CD14-positive monocyte (primary cell): ENCODE data around the gene MPND. TPM values are rescaled to one million over a fixed set of nuclear protein-coding genes. Genes with fewer than 3 reads are reported as not detected.

Experiments used
- DNase-seq, 3 donors: peaks; one replicate each; pipeline ENCODE4 v3.0.0-alpha.2; 2011 to 2022
- H2AFZ ChIP-seq: 2 replicates; pipeline ENCODE4 v1.6.0; 2012; ENCODE audit warnings: mild to moderate bottlenecking, low read depth, low read length, inconsistent platforms; ENCODE audit not compliant: insufficient read depth, poor library complexity, severe bottlenecking
- H3K27ac ChIP-seq, 2 donors: 1 replicate in 1 of 2; 2 replicates in 1 of 2; pipeline ENCODE4 v1.5.1; 2012 to 2013; ENCODE audit warnings: low read length in 2 of 2, control low read depth in 1 of 2, inconsistent platforms in 1 of 2, low read depth in 1 of 2, mild to moderate bottlenecking in 1 of 2
- H3K27me3 ChIP-seq, 2 donors: one replicate each; pipeline versions ENCODE4 v1.6.0 to v1.6.1; 2011 to 2013; ENCODE audit warnings: low read length in 2 of 2; ENCODE audit not compliant: control insufficient read depth in 2 of 2, insufficient read depth in 2 of 2
- H3K36me3 ChIP-seq, 2 donors: replicated peaks in 1 of 2; 1 replicate in 1 of 2; 2 replicates in 1 of 2; pipeline versions ENCODE4 v1.5.1 to v1.6.1; 2012 to 2013; ENCODE audit warnings: low read length in 2 of 2, control low read depth in 1 of 2, inconsistent platforms in 1 of 2, mild to moderate bottlenecking in 1 of 2; ENCODE audit not compliant: insufficient read depth in 2 of 2, control insufficient read depth in 1 of 2
- H3K4me1 ChIP-seq, 2 donors: 1 replicate in 1 of 2; 2 replicates in 1 of 2; pipeline versions ENCODE4 v1.5.1 to v1.6.1; 2012 to 2013; ENCODE audit warnings: low read length in 2 of 2, control low read depth in 1 of 2, inconsistent platforms in 1 of 2, mild to moderate bottlenecking in 1 of 2, moderate library complexity in 1 of 2; ENCODE audit not compliant: insufficient read depth in 2 of 2, control insufficient read depth in 1 of 2
- H3K4me2 ChIP-seq: replicated peaks from 2 replicates; pipeline ENCODE3; 2012; ENCODE audit warnings: low read length, moderate library complexity, mild to moderate bottlenecking; ENCODE audit not compliant: poor library complexity, severe bottlenecking; ENCODE audit errors: extremely low read depth
- H3K4me3 ChIP-seq, 3 experiments: fragments of 200-600 bp in 1 of 3; sonication (generic) in 1 of 3; replicated peaks in 1 of 3; 1 replicate in 2 of 3; 2 replicates in 1 of 3; pipeline ENCODE4 v1.5.1; 2011 to 2013; ENCODE audit warnings: low read length in 3 of 3, mild to moderate bottlenecking in 3 of 3, control low read depth in 2 of 3, low read depth in 2 of 3, inconsistent platforms in 1 of 3, moderate library complexity in 1 of 3
- H3K79me2 ChIP-seq: 2 replicates; pipeline ENCODE4 v1.6.0; 2012; ENCODE audit warnings: mild to moderate bottlenecking, control low read depth, inconsistent platforms, low read length, moderate library complexity; ENCODE audit not compliant: insufficient read depth
- H3K9ac ChIP-seq: 2 replicates; pipeline ENCODE4 v1.6.0; 2017; ENCODE audit warnings: low read length, mild to moderate bottlenecking; ENCODE audit not compliant: insufficient read depth, poor library complexity, severe bottlenecking
- H3K9me3 ChIP-seq, 2 donors: replicated peaks in 1 of 2; 1 replicate in 1 of 2; 2 replicates in 1 of 2; pipeline versions ENCODE4 v1.5.1 to v1.6.1; 2012 to 2013; ENCODE audit warnings: low read length in 2 of 2, control low read depth in 1 of 2; ENCODE audit not compliant: control insufficient read depth in 1 of 2, insufficient read depth in 1 of 2
- H4K20me1 ChIP-seq: 2 replicates; pipeline ENCODE4 v1.6.0; 2012; ENCODE audit warnings: mild to moderate bottlenecking, low read length, control low read depth, moderate library complexity; ENCODE audit not compliant: insufficient read depth
- H3K27ac Mint-ChIP-seq, 7 donors: one replicate each; pipeline ENCODE4 v1.8.0; 2020; ENCODE audit warnings: mild to moderate bottlenecking in 7 of 7, mixed read lengths in 7 of 7, moderate library complexity in 6 of 7, inconsistent platforms in 2 of 7
- H3K27me3 Mint-ChIP-seq, 3 donors: one replicate each; pipeline ENCODE4 v1.8.0; 2021 to 2022; ENCODE audit warnings: low read depth in 3 of 3, mild to moderate bottlenecking in 3 of 3, mixed read lengths in 3 of 3, moderate library complexity in 3 of 3, inconsistent platforms in 1 of 3
- H3K36me3 Mint-ChIP-seq, 2 donors: one replicate each; pipeline ENCODE4 v1.8.0; 2020; ENCODE audit warnings: mixed read lengths in 2 of 2, inconsistent platforms in 1 of 2, mild to moderate bottlenecking in 1 of 2
- H3K4me1 Mint-ChIP-seq: one replicate; pipeline ENCODE4 v1.8.0; 2020; ENCODE audit warnings: mild to moderate bottlenecking, mixed read lengths
- H3K4me3 Mint-ChIP-seq, 2 donors: one replicate each; pipeline ENCODE4 v1.8.0; 2020; ENCODE audit warnings: mild to moderate bottlenecking in 2 of 2, mixed read lengths in 2 of 2, moderate library complexity in 1 of 2
- H3K9me3 Mint-ChIP-seq, 7 donors: one replicate each; pipeline ENCODE4 v1.8.0; 2020 to 2022; ENCODE audit warnings: mixed read lengths in 7 of 7, mild to moderate bottlenecking in 6 of 7, moderate library complexity in 6 of 7, inconsistent platforms in 2 of 7
- CTCF ChIP-seq: fragments of 200-600 bp; IDR thresholded peaks from one replicate; pipeline ENCODE4 v1.8.0; 2022; ENCODE audit warnings: antibody characterized with exemption, mild to moderate bottlenecking
- WGBS: methylation state at CpG from one replicate; pipeline ENCODE4 v1.1.5; 2013; ENCODE audit warnings: missing lambda C conversion rate; ENCODE audit not compliant: insufficient coverage; 5-methylcytosine and 5-hydroxymethylcytosine counted together
- intact Hi-C, 2 donors: fragments of 100-400 bp; cut with micrococcal nuclease; formaldehyde crosslinking; loops; one replicate each; pipeline versions ENCODE4 v1.15.0 to v1.15.1; 2023
- polyA minus RNA-seq: library from RNA; depleted of rRNA, polyadenylated mRNA; stranded (reverse); fragments of >200 nt; gene quantifications from 2 replicates; pipeline ENCODE4 v1.2.3, GENCODE V29; 2012
- polyA plus RNA-seq, 3 donors: library from polyadenylated mRNA; depleted of rRNA in 1 of 3; unstranded in 2 of 3; stranded (reverse) in 1 of 3; fragments of 300-500 nt in 2 of 3; fragments of >200 nt in 1 of 3; fragmentation: Illumina TruSeq in 2 of 3; gene quantifications; 1 replicate in 2 of 3; 2 replicates in 1 of 3; pipeline ENCODE4 v1.2.3, GENCODE V29; 2012 to 2021
- total RNA-seq, 12 experiments: library from RNA in 1 of 12; stranded (reverse) in 1 of 12; fragments of 120-200 nt in 1 of 12; gene quantifications; one replicate each; pipeline ENCODE4 v1.2.4 and lab custom pipeline; 2013 to 2026; ENCODE audit warnings: mixed read lengths in 6 of 12, inconsistent platforms in 1 of 12

The MPND gene, protein sequence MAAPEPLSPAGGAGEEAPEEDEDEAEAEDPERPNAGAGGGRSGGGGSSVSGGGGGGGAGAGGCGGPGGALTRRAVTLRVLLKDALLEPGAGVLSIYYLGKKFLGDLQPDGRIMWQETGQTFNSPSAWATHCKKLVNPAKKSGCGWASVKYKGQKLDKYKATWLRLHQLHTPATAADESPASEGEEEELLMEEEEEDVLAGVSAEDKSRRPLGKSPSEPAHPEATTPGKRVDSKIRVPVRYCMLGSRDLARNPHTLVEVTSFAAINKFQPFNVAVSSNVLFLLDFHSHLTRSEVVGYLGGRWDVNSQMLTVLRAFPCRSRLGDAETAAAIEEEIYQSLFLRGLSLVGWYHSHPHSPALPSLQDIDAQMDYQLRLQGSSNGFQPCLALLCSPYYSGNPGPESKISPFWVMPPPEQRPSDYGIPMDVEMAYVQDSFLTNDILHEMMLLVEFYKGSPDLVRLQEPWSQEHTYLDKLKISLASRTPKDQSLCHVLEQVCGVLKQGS
- total RNA-seq (2013): 14.4 TPM
- polyA plus RNA-seq (10 to 100 TPM in 1 of 3 donors, 1 to 10 TPM in 2; 6.5 to 15.9 (median 7.0) TPM), polyA minus RNA-seq (14.1 and 26.0 TPM in 2 replicates), total RNA-seq (lab: John Stamatoyannopoulos, UW) (1.6 to 12.9 (median 7.7) reads per million in 11 experiments)

- intact Hi-C loops: loop anchor here (2.0 to 5.0 kb wide), 4 partner anchors 15 to 129 kb away; partner anchors contain the start of genes HDGFL2 (in 1 of the 2), UBXN6 (in 1 of the 2) and YJU2 (in 1 of the 2)
- peak; percentile 71 to 82 (median 78) for DNase-seq
- Mint-ChIP-seq H3K4me3 (peak within 1 kb of the TSS; percentile 91 to 93), H3K9me3 (no peaks in the 10 kb centered on the region), H3K4me1 (peaks cover 28% of the 10 kb centered on the region), H3K36me3 (peaks cover 28 to 33% of the 10 kb centered on the region in 2 donors), H3K27ac (peak within 1 kb of the TSS; percentile 91 to 98 (median 95)), H3K27me3 (peaks cover 0 to 9% (median 7%) of the 10 kb centered on the region in 3 donors)
- Histone ChIP-seq H3K27me3 (no peaks in the 10 kb centered on the region), H3K27ac (peak within 1 kb of the TSS; percentile 78 to 85), H3K4me1 (peaks cover 18 to 28% of the 10 kb centered on the region in 2 donors), H2AFZ (peak within 1 kb of the TSS; percentile 98), H3K79me2 (peaks cover 6% of the 10 kb centered on the region), H3K4me2 (peak within 1 kb of the TSS; percentile 97), H4K20me1 (peaks cover 6% of the 10 kb centered on the region), H3K4me3 (peak within 1 kb of the TSS; percentile 52 to 84 (median 70)), H3K9me3 (no peaks in the 10 kb centered on the region), H3K36me3 (peaks cover 8 to 14% of the 10 kb centered on the region in 2 donors), H3K9ac (peak within 1 kb of the TSS; percentile 62)
- WGBS: 5% methylated on average over 90 of the region's 101 CpGs
- TF ChIP-seq CTCF: peak; percentile 3
Observed at GRCh38 chr19:4343370-4344307, at the start of gene MPND. MPND (plus strand) TSS chr19:4343562; CDS start chr19:4343594, 32 bp downstream.

- Histone ChIP-seq H3K9ac (no peak overlapping the region), H3K79me2 (no peaks in the 10 kb centered on the region), H4K20me1 (no peaks in the 10 kb centered on the region), H3K4me3 (no peak overlapping the region), H3K9me3 (no peaks in the 10 kb centered on the region), H2AFZ (no peak overlapping the region), H3K27ac (no peak overlapping the region), H3K27me3 (no peaks in the 10 kb centered on the region), H3K36me3 (no peaks in the 10 kb centered on the region), H3K4me2 (no peak overlapping the region), H3K4me1 (no peaks in the 10 kb centered on the region)
- no peaks in the 10 kb centered on the region for H3K4me1 Mint-ChIP-seq
- peaks cover 0 to 2% (median 0%) of the 10 kb centered on the region in 3 donors for H3K27me3 Mint-ChIP-seq
- intact Hi-C loops: no loop called here
- WGBS: 93% methylated on average over 3 of the region's 10 CpGs
- no peak overlapping the region for H3K4me3 Mint-ChIP-seq
- DNase-seq: no peak
- H3K36me3 Mint-ChIP-seq: no peaks in the 10 kb centered on the region
- no peak overlapping the region for H3K27ac Mint-ChIP-seq
- no peaks in the 10 kb centered on the region for H3K9me3 Mint-ChIP-seq
- TF ChIP-seq CTCF: no peak
Observed at GRCh38 chr19:4294389-4294788, 49.0 kb upstream of the MPND start.
